Measurements from ENCODE around the gene CCDC187.

The CCDC187 gene

GRCh38 chr9:136281421-136282271 lies 22.2 kb downstream of the CCDC187 start:
- Histone ChIP-seq H3K27me3 (ENCODE audit: control insufficient read depth, insufficient read depth, low read length) (no peaks in the 10 kb centered on the region), H3K4me1 (ENCODE audit: control insufficient read depth, insufficient read depth, low read length) (no peaks in the 10 kb centered on the region), H3K4me3 (ENCODE audit: low read depth, low read length) (no peak overlapping the region), H3K9ac (ENCODE audit: low read depth, low read length) (no peak overlapping the region), H3K36me3 (ENCODE audit: control insufficient read depth, insufficient read depth, low read length) (no peaks in the 10 kb centered on the region), H3K9me3 (ENCODE audit: control insufficient read depth, insufficient read depth, low read length) (no peaks in the 10 kb centered on the region)

GRCh38 chr9:136280535-136281315 lies 23.2 kb downstream of the CCDC187 start:
- Histone ChIP-seq H3K27me3 (ENCODE audit: control insufficient read depth, insufficient read depth, low read length) (no peaks in the 10 kb centered on the region), H3K36me3 (ENCODE audit: control insufficient read depth, insufficient read depth, low read length) (no peaks in the 10 kb centered on the region), H3K9ac (ENCODE audit: low read depth, low read length) (no peak overlapping the region), H3K4me3 (ENCODE audit: low read depth, low read length) (no peak overlapping the region), H3K9me3 (ENCODE audit: control insufficient read depth, insufficient read depth, low read length) (no peaks in the 10 kb centered on the region), H3K4me1 (ENCODE audit: control insufficient read depth, insufficient read depth, low read length) (no peaks in the 10 kb centered on the region)

GRCh38 chr9:136279471-136279870 lies 24.4 kb downstream of the CCDC187 start:
- Histone ChIP-seq H3K27me3 (ENCODE audit: control insufficient read depth, insufficient read depth, low read length) (no peaks in the 10 kb centered on the region), H3K9ac (ENCODE audit: low read depth, low read length) (no peak overlapping the region), H3K9me3 (ENCODE audit: control insufficient read depth, insufficient read depth, low read length) (no peaks in the 10 kb centered on the region), H3K4me1 (ENCODE audit: control insufficient read depth, insufficient read depth, low read length) (no peaks in the 10 kb centered on the region), H3K4me3 (ENCODE audit: low read depth, low read length) (no peak overlapping the region), H3K36me3 (ENCODE audit: control insufficient read depth, insufficient read depth, low read length) (no peaks in the 10 kb centered on the region)

- no peaks in the 10 kb centered on the region for H3K36me3 ChIP-seq (ENCODE audit: control insufficient read depth, insufficient read depth, low read length)
- no peaks in the 10 kb centered on the region for H3K9me3 ChIP-seq (ENCODE audit: control insufficient read depth, insufficient read depth, low read length)
- H3K27me3 ChIP-seq (ENCODE audit: control insufficient read depth, insufficient read depth, low read length) = no peaks in the 10 kb centered on the region
- H3K9ac ChIP-seq (ENCODE audit: low read depth, low read length) = no peak overlapping the region
- H3K4me3 ChIP-seq (ENCODE audit: low read depth, low read length) = no peak overlapping the region
- no peaks in the 10 kb centered on the region for H3K4me1 ChIP-seq (ENCODE audit: control insufficient read depth, insufficient read depth, low read length)
These were observed 25.0 kb downstream of the CCDC187 start for GRCh38 chr9:136278894-136279293.

- H3K9ac ChIP-seq (ENCODE audit: low read depth, low read length) = no peak overlapping the region
- no peaks in the 10 kb centered on the region for H3K4me1 ChIP-seq (ENCODE audit: control insufficient read depth, insufficient read depth, low read length)
- no peaks in the 10 kb centered on the region for H3K9me3 ChIP-seq (ENCODE audit: control insufficient read depth, insufficient read depth, low read length)
- no peaks in the 10 kb centered on the region for H3K27me3 ChIP-seq (ENCODE audit: control insufficient read depth, insufficient read depth, low read length)
- H3K4me3 ChIP-seq (ENCODE audit: low read depth, low read length) = no peak overlapping the region
- no peaks in the 10 kb centered on the region for H3K36me3 ChIP-seq (ENCODE audit: control insufficient read depth, insufficient read depth, low read length)
These were observed 25.7 kb downstream of the CCDC187 start for GRCh38 chr9:136278221-136278620.

GRCh38 chr9:136277746-136278145 lies 26.1 kb downstream of the CCDC187 start:
- no peaks in the 10 kb centered on the region for H3K27me3 ChIP-seq (ENCODE audit: control insufficient read depth, insufficient read depth, low read length)
- H3K4me3 ChIP-seq (ENCODE audit: low read depth, low read length) = no peak overlapping the region
- H3K9ac ChIP-seq (ENCODE audit: low read depth, low read length) = no peak overlapping the region
- no peaks in the 10 kb centered on the region for H3K4me1 ChIP-seq (ENCODE audit: control insufficient read depth, insufficient read depth, low read length)
- H3K36me3 ChIP-seq (ENCODE audit: control insufficient read depth, insufficient read depth, low read length) = no peaks in the 10 kb centered on the region
- H3K9me3 ChIP-seq (ENCODE audit: control insufficient read depth, insufficient read depth, low read length) = no peaks in the 10 kb centered on the region

GRCh38 chr9:136276716-136277115 lies 27.2 kb downstream of the CCDC187 start:
- no peaks in the 10 kb centered on the region for H3K9me3 ChIP-seq (ENCODE audit: control insufficient read depth, insufficient read depth, low read length)
- no peak overlapping the region for H3K9ac ChIP-seq (ENCODE audit: low read depth, low read length)
- H3K4me3 ChIP-seq (ENCODE audit: low read depth, low read length) = no peak overlapping the region
- no peaks in the 10 kb centered on the region for H3K27me3 ChIP-seq (ENCODE audit: control insufficient read depth, insufficient read depth, low read length)
- H3K36me3 ChIP-seq (ENCODE audit: control insufficient read depth, insufficient read depth, low read length) = no peaks in the 10 kb centered on the region
- no peaks in the 10 kb centered on the region for H3K4me1 ChIP-seq (ENCODE audit: control insufficient read depth, insufficient read depth, low read length)

GRCh38 chr9:136275655-136276429 lies 28.1 kb downstream of the CCDC187 start:
- Histone ChIP-seq H3K27me3 (ENCODE audit: control insufficient read depth, insufficient read depth, low read length) (no peaks in the 10 kb centered on the region), H3K9ac (ENCODE audit: low read depth, low read length) (no peak overlapping the region), H3K4me1 (ENCODE audit: control insufficient read depth, insufficient read depth, low read length) (no peaks in the 10 kb centered on the region), H3K36me3 (ENCODE audit: control insufficient read depth, insufficient read depth, low read length) (no peaks in the 10 kb centered on the region), H3K9me3 (ENCODE audit: control insufficient read depth, insufficient read depth, low read length) (no peaks in the 10 kb centered on the region), H3K4me3 (ENCODE audit: low read depth, low read length) (no peak overlapping the region)

GRCh38 chr9:136274786-136275654 lies 28.9 kb downstream of the CCDC187 start:
- Histone ChIP-seq H3K4me1 (ENCODE audit: control insufficient read depth, insufficient read depth, low read length) (no peaks in the 10 kb centered on the region), H3K4me3 (ENCODE audit: low read depth, low read length) (no peak overlapping the region), H3K27me3 (ENCODE audit: control insufficient read depth, insufficient read depth, low read length) (no peaks in the 10 kb centered on the region), H3K36me3 (ENCODE audit: control insufficient read depth, insufficient read depth, low read length) (no peaks in the 10 kb centered on the region), H3K9ac (ENCODE audit: low read depth, low read length) (no peak overlapping the region), H3K9me3 (ENCODE audit: control insufficient read depth, insufficient read depth, low read length) (no peaks in the 10 kb centered on the region)

- Histone ChIP-seq H3K4me3 (ENCODE audit: low read depth, low read length) (no peak overlapping the region), H3K9ac (ENCODE audit: low read depth, low read length) (no peak overlapping the region), H3K36me3 (ENCODE audit: control insufficient read depth, insufficient read depth, low read length) (no peaks in the 10 kb centered on the region), H3K27me3 (ENCODE audit: control insufficient read depth, insufficient read depth, low read length) (no peaks in the 10 kb centered on the region), H3K9me3 (ENCODE audit: control insufficient read depth, insufficient read depth, low read length) (no peaks in the 10 kb centered on the region), H3K4me1 (ENCODE audit: control insufficient read depth, insufficient read depth, low read length) (no peaks in the 10 kb centered on the region)
These were observed 29.7 kb downstream of the CCDC187 start for GRCh38 chr9:136273921-136274785.
